Kidney (tissue), 14 donors: ENCODE measurements around the gene BAIAP2L2. TPM values are rescaled to one million over a fixed set of nuclear protein-coding genes. Genes with fewer than 3 reads are reported as not detected.
A peak's percentile ranks its signal among the peaks of the same experiment; 100 is the strongest.

Source experiments
- DNase-seq, 5 donors: peaks; one replicate each; pipeline ENCODE4 v3.0.0-alpha.2; 2013 to 2020
- FAIRE-seq: peaks from 2 replicates; lab custom pipeline; 2012; peaks lifted over from hg19 to GRCh38; lab: Jason Lieb, UNC
- H3K27ac ChIP-seq, 2 donors: one replicate each; pipeline ENCODE4 v1.7.0; 2013; ENCODE audit warnings: low read depth in 2 of 2, low read length in 2 of 2, inconsistent platforms in 1 of 2
- H3K27me3 ChIP-seq: one replicate; pipeline ENCODE4 v1.7.1; 2013; ENCODE audit warnings: low read length, inconsistent platforms; ENCODE audit not compliant: control insufficient read depth, insufficient read depth
- H3K36me3 ChIP-seq, 3 donors: one replicate each; pipeline versions ENCODE4 v1.7.0 to v1.7.1; 2013; ENCODE audit warnings: low read length in 3 of 3, control low read depth in 1 of 3, inconsistent platforms in 1 of 3; ENCODE audit not compliant: insufficient read depth in 3 of 3, control insufficient read depth in 2 of 3
- H3K4me1 ChIP-seq, 3 donors: one replicate each; pipeline versions ENCODE4 v1.7.0 to v1.7.1; 2013; ENCODE audit warnings: low read length in 3 of 3, inconsistent platforms in 1 of 3, low read depth in 1 of 3; ENCODE audit not compliant: control insufficient read depth in 2 of 3, insufficient read depth in 2 of 3
- H3K4me3 ChIP-seq, 3 donors: one replicate each; pipeline versions ENCODE4 v1.7.0 to v1.8.1; 2013; ENCODE audit warnings: low read length in 3 of 3, control low read depth in 1 of 3, inconsistent platforms in 1 of 3
- H3K9ac ChIP-seq, 3 donors: one replicate each; pipeline versions ENCODE4 v1.7.0 to v1.7.1; 2013; ENCODE audit warnings: low read length in 3 of 3, control low read depth in 1 of 3, inconsistent platforms in 1 of 3
- H3K9me3 ChIP-seq, 3 donors: one replicate each; pipeline versions ENCODE4 v1.7.0 to v1.7.1; 2013; ENCODE audit warnings: low read length in 3 of 3, control low read depth in 1 of 3, inconsistent platforms in 1 of 3; ENCODE audit not compliant: control insufficient read depth in 2 of 3, insufficient read depth in 1 of 3
- CTCF ChIP-seq: IDR thresholded peaks from 3 replicates; pipeline ENCODE4 v1.5.1; 2012; ENCODE audit warnings: mild to moderate bottlenecking, moderate library complexity, borderline replicate concordance; ENCODE audit not compliant: insufficient read depth; ENCODE audit errors: extremely low read depth
- intact Hi-C: fragments of 100-400 bp; cut with DNase I; formaldehyde crosslinking; loops from one replicate; pipeline ENCODE4 v1.11.1; 2022
- polyA plus RNA-seq: library from polyadenylated mRNA; stranded (reverse); fragments of 350-450 nt; fragmentation: Illumina TruSeq; extraction: RNeasy Lipid Tissue Mini Kit (QIAGEN cat#74804); gene quantifications from one replicate; pipeline ENCODE4 v1.2.3, GENCODE V29; 2014; ENCODE audit warnings: low read depth, low replicate concordance; ENCODE audit not compliant: insufficient read depth
- total RNA-seq: library from RNA; stranded (reverse); fragmentation: NEBNext Ultra II Directional; extraction: Animal tissue kit (Norgen Biotek cat#: 25700); gene quantifications from one replicate; pipeline ENCODE4 v1.2.1, GENCODE V29; 2021
- donor health status: control.
- donor health status: control.
- donor health status: control.
- donor health status: control.
- donor health status: control.
- donor health status: DM: yes; HTN: yes; CAD: no.
- donor health status: Normal renal cell carcinoma (clear cell type).

Gene BAIAP2L2
- total and polyA plus RNA-seq, 2 donors from 2014 or later, result 9.7 to 27.8 TPM

DNA sequence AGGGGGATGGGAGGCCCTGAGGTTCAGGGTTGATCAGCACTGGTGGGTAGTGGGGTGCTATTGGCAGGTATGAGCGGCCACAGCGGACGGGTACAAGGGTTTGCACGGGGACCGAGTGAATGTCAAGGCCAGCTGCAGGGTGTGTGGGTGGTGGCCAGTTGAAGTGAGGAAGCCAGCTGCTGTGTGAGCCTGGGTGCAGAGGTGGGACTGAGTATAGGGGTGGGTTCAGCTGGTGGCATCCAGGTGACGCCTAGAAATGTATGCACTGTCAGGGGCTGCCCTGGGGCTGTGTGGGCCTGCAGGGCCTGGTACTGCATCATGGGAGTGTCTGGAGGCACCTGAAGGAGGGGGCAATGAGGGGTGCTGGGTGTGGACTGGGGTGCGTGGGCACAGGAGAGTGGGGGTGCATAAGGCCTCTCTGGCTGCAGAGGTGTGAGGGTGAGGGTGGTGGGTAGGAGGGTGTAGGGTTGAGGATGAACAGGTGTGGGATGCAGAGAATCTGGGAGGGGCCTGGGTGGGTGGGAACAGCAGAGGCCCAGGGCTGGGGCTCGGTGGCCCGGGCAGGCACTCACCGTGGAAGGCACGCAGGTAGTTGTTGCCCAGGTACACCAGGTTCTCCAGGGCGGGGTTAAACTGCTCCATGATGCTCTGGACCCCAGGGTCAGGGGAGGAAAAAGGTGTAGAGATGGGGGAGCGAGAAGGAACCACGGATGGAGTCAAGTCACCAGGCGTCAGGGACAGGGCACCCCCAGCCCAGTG lies 1.7 kb downstream of the BAIAP2L2 start:
- intact Hi-C loops, result no loop called here
- FAIRE-seq (no peak), DNase-seq (peak in 2 of 5 donors; percentile 45 to 49)
- no peak overlapping the region for H3K4me3 ChIP-seq
- peaks cover 0 to 10% (median 8%) of the 10 kb centered on the region in 3 donors for H3K4me1 ChIP-seq
- no peaks in the 10 kb centered on the region for H3K9me3 ChIP-seq
- no peaks in the 10 kb centered on the region for H3K36me3 ChIP-seq
- no peaks in the 10 kb centered on the region for H3K27me3 ChIP-seq
- no peak overlapping the region for H3K9ac ChIP-seq
- no peak overlapping the region for H3K27ac ChIP-seq
- no peak for TF ChIP-seq CTCF

- FAIRE-seq (no peak), DNase-seq (peak in 2 of 5 donors; percentile 52 to 80)
- Histone ChIP-seq H3K27me3 (no peaks in the 10 kb centered on the region), H3K9ac (no peak overlapping the region), H3K9me3 (no peaks in the 10 kb centered on the region), H3K36me3 (no peaks in the 10 kb centered on the region), H3K4me1 (peaks cover 0 to 10% (median 8%) of the 10 kb centered on the region in 3 donors), H3K4me3 (no peak overlapping the region), H3K27ac (no peak overlapping the region)
- intact Hi-C loops, result no loop called here
- no peak for TF ChIP-seq CTCF
Measured at GRCh38 chr22:38107692-38108515, 2.6 kb downstream of the BAIAP2L2 start.

GRCh38 chr22:38106814-38107578 lies 3.5 kb downstream of the BAIAP2L2 start:
- peak in 2 of 5 donors; percentile 30 to 55 for DNase-seq
- no peak overlapping the region for H3K27ac ChIP-seq
- no peak overlapping the region for H3K4me3 ChIP-seq
- no peak for TF ChIP-seq CTCF
- H3K36me3 ChIP-seq, result no peaks in the 10 kb centered on the region
- intact Hi-C loops, result no loop called here
- H3K27me3 ChIP-seq, result no peaks in the 10 kb centered on the region
- H3K4me1 ChIP-seq, result peaks cover 0 to 8% (median 8%) of the 10 kb centered on the region in 3 donors
- FAIRE-seq, result no peak
- no peaks in the 10 kb centered on the region for H3K9me3 ChIP-seq
- H3K9ac ChIP-seq, result no peak overlapping the region
